Activated CD4-positive, CD25-positive, alpha-beta regulatory T cell treated with anti-CD3 and anti-CD28 coated beads, Interleukin-2, amount 50 U/mL, for 16 hours (primary cell): ENCODE data around the gene ASPHD2.
A peak's percentile ranks its signal among the peaks of the same experiment; 100 is the strongest.
"Not testable (repeated sequence)": the region's sequence is repeated elsewhere in the genome, so short reads cannot be mapped to it uniquely, and the experiment has no call there.

Experiments
- DNase-seq: peaks from one replicate; pipeline ENCODE4 v3.0.0-alpha.2; 2020; ENCODE audit warnings: low read depth, low spot score

Gene ASPHD2

GRCh38 chr22:26428515-26429457, at the start of gene ASPHD2:
ASPHD2 (plus strand) TSS chr22:26429260; CDS start chr22:26433616, 4,356 bp downstream.
- peak; percentile 60 for DNase-seq

- DNase-seq, result no peak
These were observed 48.8 kb upstream of the ASPHD2 start for GRCh38 chr22:26380072-26380830.

DNA sequence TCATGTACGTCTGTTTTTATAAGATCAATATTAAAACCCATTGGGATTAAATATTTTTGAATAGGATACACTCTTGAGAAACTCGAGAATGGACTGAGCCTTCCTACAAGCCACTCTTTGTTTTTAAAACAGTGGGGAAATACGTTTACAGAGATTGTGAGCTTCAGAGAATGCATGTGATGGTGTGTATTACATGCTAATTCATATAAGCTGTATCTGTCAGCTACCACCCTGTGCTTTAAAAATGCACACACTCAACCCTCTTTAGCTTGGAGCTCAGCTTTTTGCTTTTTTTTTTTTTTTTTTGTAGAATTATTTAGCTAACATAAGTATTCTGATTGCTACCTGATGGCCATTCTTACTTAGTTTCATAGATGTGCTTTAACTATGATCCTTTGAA, 46.3 kb upstream of the ASPHD2 start:
- DNase-seq, result no peak

GRCh38 chr22:26383968-26384556, 45.0 kb upstream of the ASPHD2 start:
- DNase-seq, result no peak

- DNase-seq, result no peak
These were observed 43.9 kb upstream of the ASPHD2 start for GRCh38 chr22:26385164-26385563.

- no peak for DNase-seq
These were observed 39.9 kb upstream of the ASPHD2 start for GRCh38 chr22:26389125-26389524.

GRCh38 chr22:26391091-26391490, 38.0 kb upstream of the ASPHD2 start:
- DNase-seq, result no peak

DNA sequence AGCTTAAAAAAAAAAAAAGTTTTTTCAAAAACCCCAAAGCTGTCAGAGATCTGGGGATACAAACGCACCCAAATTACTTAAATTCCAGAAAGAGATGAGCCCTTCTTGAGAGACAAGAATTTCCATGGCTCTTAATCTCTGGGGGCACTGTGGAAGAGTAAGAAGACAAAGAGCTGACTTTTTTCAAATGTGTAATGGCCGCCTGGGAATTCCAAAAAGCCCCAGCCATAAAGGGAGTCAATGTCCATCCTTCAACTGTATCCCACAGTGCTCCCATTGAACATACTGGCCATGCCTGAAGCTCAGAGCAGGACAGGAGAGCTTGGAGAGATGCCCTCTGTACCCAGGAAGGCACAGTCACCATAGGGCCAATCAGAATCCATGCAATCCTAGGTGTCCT, 37.4 kb upstream of the ASPHD2 start:
- no peak for DNase-seq

DNA sequence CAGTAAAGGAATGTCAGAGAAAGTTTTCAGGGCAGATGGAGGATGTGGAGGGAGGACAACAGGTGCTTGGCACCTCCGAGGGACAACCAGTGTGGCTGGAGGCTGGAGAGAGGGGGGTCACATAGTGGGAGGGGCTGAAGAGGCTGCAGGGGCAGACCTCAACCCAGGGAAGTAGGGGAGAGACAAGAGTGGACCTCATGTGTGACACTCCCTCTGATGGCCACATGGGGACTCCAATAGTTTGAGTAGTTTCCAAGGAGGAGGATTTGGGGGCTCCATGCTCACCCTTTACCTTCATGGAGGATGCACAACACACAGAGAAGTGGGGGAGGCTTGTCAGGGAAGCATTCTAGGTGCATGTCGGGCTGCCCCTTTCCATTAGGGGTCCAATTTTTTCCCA, 35.1 kb upstream of the ASPHD2 start:
- no peak for DNase-seq

DNA sequence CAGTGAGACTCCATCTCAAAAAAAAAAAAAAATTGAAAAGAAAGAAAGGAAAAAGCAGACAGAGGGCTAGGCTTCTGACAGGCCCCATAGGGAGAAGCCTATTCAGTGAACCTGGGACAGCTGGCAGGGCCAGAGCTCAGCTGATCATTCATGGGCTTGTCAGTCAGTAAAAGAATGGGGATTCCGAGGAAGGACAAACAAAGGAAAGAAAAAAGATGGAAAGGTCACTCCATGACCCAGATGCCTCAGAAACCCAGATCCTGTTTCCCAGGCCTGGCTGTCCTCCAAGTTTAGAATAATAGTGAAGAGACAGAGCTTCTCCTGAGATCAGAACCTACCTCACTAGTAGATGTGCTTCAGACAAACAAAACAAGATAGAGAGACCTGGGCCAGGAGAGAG, 34.3 kb upstream of the ASPHD2 start:
- no peak for DNase-seq

DNA sequence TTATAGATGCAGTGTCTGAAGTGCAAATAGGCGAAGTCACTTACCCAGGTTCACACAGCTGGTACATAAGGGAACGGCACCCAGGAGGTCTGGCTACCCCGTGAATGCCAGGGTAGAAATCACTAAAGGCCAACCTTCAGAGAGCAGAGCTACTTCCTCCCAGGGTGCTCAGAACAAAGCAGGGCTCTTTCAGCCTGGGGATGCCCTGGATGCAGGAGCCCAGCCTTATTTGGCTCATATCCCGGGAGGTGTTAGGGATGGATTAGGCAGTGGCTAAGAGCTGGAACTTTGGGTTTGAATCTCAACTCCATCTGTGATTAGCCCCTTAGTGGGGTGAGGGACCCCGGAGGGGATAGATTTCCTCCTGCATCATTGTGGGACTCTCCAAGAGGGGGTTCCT, 33.1 kb upstream of the ASPHD2 start:
- no peak for DNase-seq

DNA sequence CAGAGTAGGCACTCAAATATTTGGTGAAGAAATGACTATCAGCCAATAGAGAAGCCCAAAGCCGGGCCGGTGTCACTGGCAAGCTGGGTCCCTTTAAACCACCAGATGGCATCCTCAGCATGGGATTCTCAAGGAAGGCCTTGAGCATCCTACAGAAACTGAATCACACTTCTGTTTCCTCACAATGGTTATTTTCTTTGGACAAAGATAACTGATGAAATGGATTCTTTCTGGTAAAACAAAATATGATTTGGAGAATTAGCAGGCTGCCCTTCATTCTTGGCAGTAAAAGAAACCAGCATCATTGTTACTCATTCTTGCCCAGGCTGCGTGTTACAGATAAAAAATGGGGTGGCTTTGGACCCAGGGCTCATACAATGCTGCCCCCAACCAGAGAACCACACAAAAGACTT, 30.3 kb upstream of the ASPHD2 start:
- DNase-seq, result peak; percentile 34

DNA sequence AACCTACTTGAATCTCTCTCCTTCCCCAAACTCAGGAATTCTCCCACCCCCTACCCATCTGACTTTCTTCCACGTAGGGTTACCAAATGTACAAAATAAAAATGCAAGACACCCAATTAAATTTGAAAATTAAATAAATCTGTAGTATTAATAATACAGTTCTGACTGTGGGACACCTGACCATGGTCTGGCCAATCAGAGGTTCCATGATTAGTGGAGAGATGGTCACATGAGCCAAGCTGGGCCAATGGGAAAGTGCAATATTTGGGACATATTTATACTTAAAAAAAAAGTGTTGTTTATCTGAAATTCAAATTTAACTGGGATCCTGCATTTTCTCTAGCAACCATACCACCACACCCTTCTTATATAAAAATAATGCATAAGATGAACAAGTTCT, 29.8 kb upstream of the ASPHD2 start:
- DNase-seq, result no peak

DNA sequence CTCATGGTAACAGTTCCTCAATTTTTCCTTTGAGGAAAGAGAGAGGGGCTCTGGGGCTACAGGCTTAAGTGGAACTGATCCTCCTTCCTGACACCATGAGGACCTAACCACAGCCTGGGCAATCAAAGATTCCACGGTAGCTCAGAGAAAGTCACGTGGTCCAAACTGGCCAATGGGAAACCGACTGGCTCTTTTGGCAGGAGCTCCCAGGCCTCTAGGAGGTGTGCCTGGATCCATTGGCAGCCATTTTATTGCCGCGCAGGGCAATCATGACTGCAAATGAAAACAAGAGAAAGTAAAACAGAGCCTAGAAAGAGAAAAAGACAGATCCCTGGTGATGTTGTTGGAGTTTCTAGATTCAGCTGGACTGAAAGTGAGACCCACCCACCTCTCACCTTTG, 27.3 kb upstream of the ASPHD2 start:
- DNase-seq, result no peak

DNA sequence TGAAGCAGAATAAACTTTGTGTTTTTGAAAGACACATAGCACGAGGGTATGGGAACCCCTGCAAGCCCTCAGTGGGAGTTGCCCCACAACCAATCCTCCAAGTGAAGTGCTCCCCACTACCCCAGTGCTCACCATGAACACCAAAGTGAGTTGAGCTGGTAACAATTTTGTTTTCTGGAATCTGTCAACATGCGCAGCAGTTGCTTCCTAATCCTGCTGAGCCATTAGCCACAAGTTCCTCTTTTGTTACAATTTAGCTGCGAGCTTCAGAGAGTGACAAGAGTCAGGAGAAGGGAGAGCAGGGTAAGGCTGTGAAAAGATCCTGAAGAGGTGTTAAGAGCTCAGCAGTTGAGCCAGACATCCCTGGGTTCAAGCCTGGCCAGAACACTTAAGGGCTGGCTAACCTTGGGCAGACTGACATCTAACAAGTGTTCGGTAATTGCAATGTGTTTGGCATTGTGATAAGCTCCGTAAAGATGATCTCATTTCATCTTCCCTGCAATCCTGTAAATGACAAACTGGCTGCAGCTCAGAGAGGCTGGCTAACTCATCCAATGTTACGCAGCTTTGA, 24.1 kb upstream of the ASPHD2 start:
- no peak for DNase-seq

DNA sequence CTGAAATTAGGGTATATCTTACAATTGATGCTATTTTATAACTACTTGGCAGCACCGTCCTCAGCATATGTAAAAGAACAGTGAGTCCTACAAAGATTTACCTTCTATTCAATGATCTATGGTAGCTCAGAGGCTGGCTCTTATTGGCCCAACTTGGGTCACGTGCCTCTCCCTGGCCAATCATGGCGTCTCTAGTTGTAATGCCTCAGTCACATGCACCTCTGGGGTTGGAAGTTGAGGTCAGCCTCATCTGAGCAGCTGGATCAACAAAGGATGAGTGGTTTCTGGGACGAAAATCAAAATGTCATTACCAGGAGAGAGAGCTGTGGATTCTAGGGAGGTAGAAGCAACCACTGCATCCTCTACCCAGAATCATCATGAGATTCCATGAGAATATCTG, 22.9 kb upstream of the ASPHD2 start:
- no peak for DNase-seq

- DNase-seq, result not testable (repeated sequence)
These were observed 20.4 kb upstream of the ASPHD2 start for GRCh38 chr22:26408562-26409220.

GRCh38 chr22:26409719-26410335, 19.2 kb upstream of the ASPHD2 start:
- DNase-seq, result no peak

- DNase-seq, result no peak
These were observed 18.7 kb upstream of the ASPHD2 start for GRCh38 chr22:26410386-26410785.

- DNase-seq, result no peak
These were observed 14.7 kb upstream of the ASPHD2 start for GRCh38 chr22:26414347-26414746.

DNA sequence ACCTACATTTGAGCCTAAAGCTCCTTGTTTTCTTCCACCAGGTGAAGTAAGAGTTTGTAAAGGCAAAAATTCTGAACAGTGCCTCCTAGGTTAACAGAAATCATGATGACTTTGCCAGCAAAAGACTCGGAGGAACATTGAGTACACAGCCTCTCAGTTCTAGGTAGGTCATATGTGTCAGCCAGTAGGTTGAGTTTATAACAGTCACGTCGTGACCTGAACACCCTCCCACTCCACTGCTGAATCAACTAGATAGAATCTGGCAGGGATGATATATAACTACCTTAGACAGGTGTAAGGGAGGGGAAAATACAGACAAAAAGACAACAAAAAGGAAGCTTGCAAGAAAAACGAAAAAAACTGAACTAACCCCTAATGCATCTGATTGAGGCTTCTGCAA, 12.8 kb upstream of the ASPHD2 start:
- no peak for DNase-seq
